ENCODE measurements around the gene RCBTB2.
A peak's percentile ranks its signal among the peaks of the same experiment; 100 is the strongest.

The RCBTB2 gene

DNA sequence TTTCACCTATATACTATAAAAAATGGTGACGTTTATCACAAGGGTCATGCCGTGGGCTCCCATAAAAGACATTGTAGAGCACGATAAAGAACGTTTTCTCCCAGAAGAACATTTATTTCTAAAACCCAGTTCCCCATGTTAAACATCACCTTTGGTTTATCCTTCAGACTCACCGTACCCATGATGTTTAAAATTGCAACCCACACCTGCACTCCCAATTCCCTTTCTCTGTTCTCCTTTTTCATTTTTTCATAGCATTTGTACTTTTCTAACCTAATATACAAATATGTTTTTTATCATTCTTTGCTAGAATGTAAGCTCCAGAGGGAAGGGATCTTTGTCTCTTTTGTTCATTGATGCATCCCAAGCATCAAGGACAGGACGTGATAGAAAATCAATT lies 2.0 kb downstream of the RCBTB2 start:
- DNase-seq (ENCODE audit: low read depth): no peak

DNA sequence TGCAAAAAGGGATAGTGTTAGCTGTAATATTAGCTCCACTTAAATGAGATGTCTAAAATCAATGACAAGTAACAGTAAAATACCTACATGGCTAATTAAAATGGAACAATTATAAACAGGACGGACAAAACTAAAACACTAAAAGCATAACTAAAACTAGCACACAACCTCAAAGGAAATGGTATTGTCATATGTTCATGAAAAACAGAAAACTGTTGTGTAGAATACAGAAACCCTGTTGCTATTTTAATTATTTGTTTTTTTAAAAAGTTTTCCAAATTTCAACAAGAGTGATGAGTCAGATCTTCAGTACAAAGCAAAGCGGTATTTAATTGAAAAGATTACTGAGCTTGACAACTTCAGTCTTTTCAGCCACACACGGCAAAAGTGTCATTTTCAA lies 4.2 kb downstream of the RCBTB2 start:
- no peak for DNase-seq (ENCODE audit: low read depth)

DNA sequence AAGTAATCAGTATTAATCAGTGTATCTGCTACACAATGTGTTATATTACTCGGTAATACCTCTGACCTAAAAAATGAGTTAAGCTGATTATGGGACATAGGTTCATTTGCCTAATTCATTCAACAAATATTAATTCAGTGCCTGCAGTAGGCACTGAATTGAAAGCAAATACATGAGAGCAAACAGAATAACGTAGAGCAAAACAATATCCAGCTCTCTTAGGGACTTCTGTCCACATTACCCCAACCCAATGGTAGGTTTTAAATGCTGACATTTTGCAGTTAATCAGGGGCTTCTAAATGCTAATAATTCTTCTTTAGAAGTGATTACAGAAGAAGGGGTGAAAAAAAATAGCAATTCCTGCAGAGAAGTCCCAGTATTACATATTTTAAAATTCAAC lies 4.9 kb downstream of the RCBTB2 start:
- DNase-seq (ENCODE audit: low read depth): no peak

DNA sequence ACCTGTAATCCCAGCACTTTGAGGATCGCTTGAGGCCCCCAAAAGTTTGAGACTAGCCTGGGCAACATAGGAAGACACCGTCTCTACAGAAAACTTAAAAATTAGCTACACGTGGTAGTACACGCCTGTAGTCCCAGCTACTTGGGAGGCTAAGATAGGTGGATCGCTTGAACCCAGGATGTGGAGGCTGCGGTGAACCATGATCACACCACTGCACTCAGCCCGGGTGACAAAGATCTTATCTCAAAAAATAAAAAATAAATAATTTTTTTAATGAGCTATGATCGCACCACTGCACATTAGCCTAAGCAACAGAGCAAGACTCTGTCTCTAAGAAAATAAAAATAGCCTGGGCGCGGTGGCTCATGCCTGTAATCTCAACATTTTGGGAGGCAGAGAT lies 6.6 kb downstream of the RCBTB2 start:
- no peak for DNase-seq (ENCODE audit: low read depth)

DNA sequence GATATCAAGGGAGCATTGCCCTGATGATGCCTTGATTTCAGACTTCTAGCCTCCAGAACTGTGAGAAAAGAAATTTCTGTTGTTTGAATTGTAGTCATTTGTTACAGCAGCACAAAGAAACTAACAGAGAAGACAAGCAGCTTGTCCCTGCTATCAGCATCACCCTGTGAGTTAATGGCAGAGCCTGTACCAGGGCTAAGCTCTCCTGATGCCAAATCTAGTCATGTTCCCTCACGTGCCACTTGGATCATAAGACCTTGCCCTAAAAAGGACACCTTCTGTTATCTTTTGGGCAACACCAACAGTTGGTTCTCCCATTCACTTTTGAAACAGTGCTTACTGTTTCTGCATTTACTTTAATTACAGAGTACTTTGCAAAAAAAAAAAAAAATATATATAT lies 14.8 kb downstream of the RCBTB2 start:
- no peak for DNase-seq (ENCODE audit: low read depth)

DNA sequence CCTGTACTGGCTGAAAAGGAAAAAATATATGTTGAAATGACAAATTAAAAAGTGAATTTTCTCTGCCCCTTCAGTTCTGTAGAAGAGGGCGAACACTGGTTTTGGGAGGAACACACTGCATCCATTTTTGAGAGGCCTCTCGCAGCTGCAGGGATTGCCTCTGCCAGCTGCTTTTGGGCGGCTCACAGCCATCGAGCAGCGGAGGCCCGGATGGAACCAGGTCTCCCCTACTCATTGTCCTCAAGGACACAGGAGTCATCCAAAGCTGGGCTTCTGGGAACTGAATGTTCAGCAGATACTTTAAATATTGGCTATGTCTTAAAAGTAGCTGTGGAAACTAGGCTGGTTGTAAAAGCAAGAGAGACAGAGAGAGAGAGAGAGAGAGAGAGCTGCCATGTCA lies 17.1 kb downstream of the RCBTB2 start:
- no peak for DNase-seq (ENCODE audit: low read depth)

DNA sequence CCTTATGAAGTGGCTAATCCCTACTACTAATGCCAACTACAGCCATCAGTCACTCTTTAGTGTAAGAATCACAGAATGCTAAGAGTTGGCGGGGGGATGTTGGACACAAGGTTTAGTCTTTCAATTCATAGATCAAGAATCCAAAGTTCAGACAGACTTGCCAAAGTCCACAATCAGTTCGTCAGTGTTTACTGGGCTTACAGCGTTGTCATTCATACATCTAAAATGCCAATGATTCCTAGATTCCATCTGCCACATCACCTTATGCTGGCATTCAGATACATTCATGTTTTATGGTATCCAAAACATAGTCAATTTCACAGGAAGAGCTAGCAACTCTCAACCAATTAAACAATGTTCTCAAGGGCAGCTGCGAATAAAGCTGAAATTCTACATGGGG lies 18.1 kb downstream of the RCBTB2 start:
- DNase-seq (ENCODE audit: low read depth): no peak

DNA sequence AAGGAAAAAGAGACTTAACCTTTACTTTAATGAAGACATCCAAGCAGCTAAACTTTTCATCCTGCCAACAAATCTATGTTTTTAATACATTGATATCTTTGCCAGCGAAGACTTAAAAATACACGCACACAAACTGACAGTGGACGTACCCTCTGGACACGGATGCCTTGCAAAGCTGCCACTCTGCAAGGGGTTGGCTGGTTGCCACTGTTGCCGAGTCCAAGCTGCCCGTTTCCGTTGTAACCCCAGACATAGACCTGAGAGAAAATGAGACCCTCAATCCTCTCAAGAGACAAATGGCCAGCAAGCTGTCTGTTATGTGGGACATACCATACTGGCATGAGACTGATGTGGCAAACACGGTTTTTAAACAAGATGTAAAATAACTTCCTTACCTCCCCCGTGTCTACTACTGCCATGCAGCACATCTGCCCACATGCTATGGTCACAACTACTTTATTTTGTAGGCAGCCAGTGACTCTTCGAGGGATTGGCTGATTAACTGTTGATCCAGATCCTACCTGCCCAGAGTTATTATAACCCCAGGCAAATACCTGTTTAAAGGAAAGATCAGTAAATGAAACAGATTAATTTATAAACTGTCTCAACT lies 21.2 kb downstream of the RCBTB2 start:
- DNase-seq (ENCODE audit: low read depth): no peak

DNA sequence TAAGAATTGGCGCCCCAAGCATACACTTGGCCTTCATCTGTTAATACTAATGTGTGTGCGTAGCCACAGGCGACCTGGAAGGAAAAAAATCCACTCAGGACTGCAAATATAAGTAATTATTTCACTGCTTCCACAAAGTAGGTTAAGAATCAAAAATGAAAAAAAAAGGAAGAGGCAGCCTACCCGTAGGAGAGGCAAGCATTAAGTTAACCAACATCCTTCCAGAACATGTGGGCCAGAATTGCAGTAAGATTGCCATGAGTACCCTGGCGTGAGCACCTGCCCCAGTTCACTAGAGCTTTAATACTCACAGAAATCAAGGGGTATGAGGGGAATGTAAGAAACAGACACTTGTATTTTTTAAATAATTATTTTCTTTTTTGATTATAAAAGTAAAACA lies 22.2 kb downstream of the RCBTB2 start:
- no peak for DNase-seq (ENCODE audit: low read depth)

DNA sequence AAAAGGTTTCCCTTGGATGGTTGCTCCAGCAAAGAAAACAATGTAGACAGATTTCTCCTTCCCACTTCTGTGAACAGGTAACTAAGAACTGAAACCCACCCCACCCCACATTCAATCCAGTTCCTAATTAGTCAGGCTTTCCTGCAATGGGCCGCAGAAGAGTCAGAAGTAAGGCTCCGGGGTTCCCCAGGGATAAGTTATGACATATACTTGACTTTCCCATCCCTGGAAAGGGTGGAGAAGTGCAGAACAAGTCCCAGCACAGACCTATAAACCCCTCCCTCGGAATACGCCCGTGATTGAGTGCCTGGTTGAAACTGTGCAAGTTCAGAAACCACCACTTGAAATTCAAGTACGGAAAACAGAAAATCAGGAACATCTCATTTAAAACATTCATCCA lies 24.9 kb downstream of the RCBTB2 start:
- DNase-seq (ENCODE audit: low read depth): no peak

DNA sequence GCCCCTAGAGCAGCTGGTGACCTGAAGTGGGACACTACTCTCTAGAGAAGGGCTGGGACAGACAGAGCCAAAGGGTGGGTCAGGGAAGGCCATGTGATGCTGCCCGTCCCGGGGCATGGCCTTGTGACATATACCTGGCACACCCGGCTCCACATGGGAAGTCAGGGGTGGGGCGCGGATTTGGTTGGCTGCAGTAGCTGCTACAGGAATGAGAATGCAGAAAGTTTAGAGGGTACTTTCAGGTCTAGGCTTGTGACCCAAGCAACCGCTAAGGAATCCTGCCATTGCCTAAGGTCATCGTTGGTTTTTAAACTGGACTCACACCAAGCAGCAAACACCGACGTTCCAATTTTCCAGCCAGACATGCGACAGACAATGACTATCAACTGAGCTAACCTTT lies 25.9 kb downstream of the RCBTB2 start:
- no peak for DNase-seq (ENCODE audit: low read depth)

DNA sequence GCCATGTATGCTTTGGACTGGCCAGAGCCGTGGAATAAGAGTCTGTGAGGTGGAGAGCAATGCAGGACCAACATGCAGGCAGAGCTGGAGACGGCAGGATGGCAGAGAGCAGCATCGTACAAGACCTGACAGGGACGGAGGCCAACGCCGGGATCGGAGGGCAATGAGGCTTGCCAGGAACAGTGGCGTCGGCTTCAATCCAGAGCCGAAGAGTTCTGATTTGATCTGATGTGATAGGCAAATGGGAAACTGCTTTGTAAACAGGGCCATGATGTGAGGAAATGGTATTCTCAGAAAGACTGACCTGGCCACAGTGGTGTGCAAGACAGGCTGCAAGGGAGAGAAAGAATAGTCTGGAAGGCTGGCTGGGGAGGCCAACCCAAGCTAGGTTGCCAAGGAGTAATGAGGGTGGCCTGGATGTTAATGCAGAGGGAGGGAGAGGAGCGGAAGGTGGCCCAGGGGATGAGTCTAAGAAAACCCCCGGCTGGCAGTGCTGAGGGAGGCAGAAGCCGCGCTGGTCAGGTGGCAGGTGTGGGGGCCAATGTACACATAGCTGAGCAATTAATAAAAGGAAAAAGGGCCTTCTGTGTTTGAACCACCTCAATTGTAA lies 26.7 kb downstream of the RCBTB2 start:
- no peak for DNase-seq (ENCODE audit: low read depth)

DNA sequence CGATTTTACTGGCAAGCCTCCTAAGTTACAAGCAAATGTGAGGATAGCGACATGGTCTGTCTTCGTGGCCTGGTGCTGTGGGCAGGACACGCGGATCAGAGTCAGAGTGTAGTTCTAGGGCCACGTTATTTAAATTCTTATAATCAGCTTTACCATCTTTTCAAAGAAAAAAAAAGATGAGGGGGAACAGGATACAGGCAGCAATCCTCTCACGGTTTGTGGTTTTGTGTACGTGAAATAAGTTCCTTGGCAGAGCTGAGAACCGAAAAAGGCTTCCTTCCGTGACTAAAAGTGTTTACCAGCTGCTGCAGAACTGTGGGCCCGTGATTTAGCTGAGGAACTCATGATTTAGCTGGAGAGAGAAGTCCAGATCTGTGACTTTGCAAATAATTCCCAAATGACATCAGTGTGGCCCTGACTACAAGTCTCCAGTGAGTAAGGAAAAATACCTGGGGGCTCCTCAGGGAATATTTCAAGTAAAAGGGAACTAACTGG lies 27.2 kb downstream of the RCBTB2 start:
- no peak for DNase-seq (ENCODE audit: low read depth)

DNA sequence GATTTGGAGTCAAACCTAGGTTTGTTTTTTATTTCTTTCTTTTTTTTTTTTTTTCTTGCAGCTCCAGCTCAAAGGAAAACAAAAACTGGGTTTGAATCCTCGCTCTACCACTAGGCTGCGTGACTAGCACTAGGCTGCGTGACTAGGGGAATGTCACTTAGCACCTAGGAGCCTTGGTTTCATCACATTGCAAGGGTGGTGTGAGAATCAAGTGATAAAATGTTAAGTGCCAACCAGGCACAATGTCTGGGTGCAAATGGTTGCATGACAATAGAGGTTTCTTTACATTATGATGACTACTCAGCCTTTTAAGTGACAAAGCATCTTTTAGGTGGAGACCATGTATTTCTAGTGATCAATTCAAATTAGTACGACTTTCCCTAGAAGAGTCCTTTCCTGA lies 27.9 kb downstream of the RCBTB2 start:
- DNase-seq (ENCODE audit: low read depth): no peak

DNA sequence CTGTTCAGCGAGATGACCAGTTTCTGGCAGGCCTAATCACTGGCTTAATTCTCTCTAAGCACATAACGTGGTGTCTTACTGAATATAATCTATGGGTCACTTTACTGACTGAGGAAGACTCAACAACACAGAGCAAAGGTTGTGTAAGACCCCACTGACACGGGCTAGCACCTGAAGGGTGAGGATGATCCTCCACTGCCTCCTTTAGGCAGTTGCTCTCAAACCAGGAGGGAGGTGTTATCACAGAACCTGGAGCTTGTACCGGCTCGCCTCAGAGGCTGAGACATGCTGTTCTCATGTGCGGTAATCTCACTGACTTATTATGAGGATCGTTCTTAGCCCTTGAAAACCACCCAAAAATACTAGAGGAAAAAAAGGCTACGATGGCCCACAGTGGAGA lies 28.3 kb downstream of the RCBTB2 start:
- no peak for DNase-seq (ENCODE audit: low read depth)

DNA sequence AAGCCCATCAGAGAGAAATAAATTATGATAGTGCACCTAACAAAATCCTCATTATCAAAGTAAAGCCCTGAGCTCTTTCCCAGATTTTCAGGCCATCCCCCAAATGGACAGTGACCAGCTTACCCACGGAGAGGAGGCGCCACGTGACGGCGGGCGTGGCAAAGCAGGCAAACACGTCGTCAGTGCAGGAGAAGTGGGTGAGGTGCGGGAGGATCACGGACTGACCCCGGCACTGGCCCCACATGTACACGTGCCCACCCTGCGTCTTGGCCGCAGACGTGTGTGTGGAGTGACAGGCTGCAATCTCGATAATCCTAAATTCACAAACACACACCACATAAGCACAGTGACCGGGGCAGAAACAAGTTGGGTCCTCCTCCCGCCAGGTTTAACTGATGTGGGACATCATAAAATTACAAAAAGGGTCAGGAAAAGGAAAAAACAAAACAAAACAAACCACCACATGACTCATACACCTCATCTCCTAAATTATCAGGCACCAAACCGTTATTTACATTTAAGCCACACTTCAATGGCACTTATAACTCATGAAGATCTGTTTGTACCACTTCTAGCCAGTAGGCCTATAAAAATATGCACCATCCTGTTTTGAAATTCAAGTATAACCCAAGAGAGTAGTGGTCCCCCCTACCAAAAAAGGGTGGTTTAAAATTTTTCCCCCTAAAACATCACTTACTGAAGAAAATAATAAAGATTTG lies 30.1 kb downstream of the RCBTB2 start:
- DNase-seq (ENCODE audit: low read depth): no peak

DNA sequence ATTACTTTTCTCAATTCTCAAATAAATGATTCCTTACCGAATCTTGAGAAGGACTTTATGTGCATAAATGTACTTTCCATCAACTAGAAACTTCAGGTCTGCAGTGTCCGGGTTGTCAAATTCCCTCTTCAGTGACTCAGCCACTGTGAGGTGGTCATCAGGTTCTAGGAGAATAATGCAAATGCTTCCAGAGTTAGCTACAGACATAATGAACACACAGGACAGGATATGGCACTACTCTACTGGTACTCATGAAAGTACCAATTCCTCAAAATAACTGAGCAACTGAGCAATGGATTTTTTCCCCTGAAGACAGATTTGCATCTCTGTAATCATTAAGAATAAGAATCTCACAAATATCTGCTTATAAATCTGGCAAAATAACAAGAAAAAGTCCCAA lies 31.2 kb downstream of the RCBTB2 start:
- DNase-seq (ENCODE audit: low read depth): no peak

DNA sequence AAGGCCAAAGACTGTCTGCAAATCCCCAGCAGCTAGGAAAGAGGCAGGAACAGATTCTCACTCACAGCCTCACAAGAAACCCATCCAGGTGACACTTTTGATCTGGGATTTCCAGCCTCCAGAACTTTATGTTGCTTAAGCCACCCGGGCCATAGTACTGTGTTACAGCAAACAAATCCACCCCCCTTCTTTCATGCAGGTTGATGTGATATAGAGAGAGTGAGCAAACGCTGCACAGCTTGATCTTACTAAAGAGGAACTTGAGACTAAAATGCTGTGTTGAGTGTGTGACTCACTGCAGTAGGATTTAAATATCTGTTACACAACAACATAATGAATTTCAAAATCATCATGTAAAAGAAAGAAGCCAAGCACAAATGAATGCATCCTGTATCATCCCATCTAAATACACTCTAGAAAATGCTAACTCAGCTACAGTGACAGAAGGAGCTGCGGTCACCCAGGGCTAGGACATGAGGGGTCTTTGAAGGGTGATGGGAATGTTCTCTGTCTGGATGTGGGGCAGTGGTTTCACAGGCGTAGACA lies 32.2 kb downstream of the RCBTB2 start:
- peak; percentile 96 for DNase-seq (ENCODE audit: low read depth)

DNA sequence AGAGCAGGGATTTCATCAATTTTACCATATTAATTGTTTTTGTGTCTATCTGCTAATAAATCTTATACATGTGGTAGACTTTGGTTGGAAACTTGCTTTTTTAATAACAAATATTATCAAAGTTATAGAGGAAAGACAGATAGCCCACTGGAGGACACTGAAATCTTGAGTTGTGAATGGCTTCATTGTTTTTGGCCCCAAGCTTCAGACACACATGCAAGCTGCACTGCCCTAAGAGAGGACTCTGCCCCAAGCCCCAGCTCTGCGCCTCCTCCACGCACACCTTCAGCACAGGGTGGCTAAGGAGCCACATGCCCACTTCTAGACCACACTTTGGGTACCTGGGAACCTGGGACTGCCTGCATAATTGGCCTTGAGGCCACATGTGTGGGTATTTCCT lies 35.2 kb downstream of the RCBTB2 start:
- DNase-seq (ENCODE audit: low read depth): no peak

DNA sequence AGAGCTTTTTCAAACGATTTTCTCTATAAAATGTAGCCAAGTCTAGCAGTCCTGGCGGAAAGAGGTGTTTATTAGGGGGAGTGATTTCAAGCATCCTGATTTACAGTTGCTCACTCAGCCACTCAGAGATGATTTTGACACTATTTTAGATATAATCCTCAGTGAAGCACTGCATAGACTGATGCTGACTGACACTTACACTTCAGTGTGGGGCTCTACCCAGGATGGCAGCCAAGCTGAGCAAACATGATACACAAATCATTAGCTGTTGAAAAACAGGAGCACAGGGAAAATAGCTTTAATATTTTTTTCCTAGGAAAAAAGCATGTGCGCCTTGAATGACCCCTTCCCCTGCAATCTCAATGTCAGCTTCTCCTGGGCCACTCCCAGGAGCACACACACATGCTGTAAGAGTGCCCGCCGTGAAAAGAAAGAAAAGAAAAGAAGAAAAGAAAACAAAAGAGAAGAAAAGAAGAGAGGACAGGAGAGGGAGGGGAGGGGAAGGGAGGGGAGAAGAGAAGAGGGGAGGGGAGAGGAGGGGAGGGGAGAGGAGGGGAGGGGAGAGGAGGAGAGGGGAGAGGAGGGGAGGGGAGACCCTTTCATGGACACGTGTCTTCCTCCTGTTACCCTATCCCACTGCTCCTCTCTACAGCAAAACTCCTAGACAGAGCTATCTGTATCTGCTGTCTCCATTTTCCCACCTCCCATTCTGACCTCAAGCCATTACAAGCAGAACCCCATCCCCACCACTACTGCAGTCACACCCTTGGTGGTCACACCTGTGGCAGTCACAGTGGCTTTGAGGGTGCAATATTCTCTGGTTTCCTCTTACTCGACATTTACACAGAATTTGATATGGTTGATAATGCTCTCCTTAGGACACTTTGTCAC lies 36.4 kb downstream of the RCBTB2 start:
- no peak for DNase-seq (ENCODE audit: low read depth)

DNA sequence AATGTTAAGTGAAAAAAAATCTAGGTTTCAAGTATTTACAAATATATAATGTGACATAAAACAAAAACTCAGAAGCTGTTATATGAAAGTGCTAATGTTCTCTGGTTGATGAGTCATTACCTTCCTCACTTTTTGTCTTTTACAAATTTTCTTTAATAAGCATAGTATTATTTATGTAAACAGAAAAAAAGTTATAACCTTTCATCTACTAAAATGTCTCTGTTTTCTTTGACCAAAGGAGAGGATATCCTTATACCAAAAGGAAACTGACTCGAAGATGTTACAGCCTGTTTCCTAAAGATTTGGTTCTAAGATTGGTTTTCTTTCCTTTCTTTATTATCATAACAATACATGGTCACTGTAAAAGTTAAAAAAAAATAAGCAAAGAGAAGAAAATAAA lies 38.0 kb downstream of the RCBTB2 start:
- DNase-seq (ENCODE audit: low read depth): no peak

DNA sequence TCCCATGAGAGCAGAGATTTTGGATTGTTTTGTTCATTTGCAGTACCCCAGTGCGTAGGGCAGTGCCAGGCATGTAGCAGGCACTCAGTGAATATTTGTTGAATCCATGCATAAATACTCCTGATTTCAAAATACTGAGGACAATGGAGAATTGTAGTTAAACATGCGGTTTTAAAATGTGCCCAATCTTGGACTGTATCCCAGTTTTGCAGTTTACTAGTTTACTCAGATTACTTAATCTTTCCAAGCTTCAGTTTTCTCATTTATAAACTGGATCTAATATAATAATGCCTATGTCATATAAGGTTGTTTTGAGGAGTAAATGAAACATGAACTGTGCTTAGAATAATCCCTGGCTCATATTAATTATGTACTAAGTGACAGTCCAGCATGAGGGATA lies 39.0 kb downstream of the RCBTB2 start:
- no peak for DNase-seq (ENCODE audit: low read depth)

Measured in amniotic epithelial cell (primary cell).